Esophagus muscularis mucosa (tissue), 4 donors: ENCODE measurements around the gene DNAJC12. TPM values are rescaled to one million over a fixed set of nuclear protein-coding genes. Genes with fewer than 3 reads are reported as not detected.

ENCODE experiments used
- DNase-seq: peaks from one replicate; pipeline ENCODE4 v3.0.0-alpha.2; 2017; ENCODE audit errors: extremely low spot score
- H3K27ac ChIP-seq, 4 donors: fragments of 200-600 bp; sonication (generic); replicated peaks in 1 of 4; 1 replicate in 3 of 4; 2 replicates in 1 of 4; pipeline ENCODE4 v1.5.1; 2016 to 2019; ENCODE audit warnings: mild to moderate bottlenecking in 1 of 4
- H3K27me3 ChIP-seq, 4 donors: fragments of 200-600 bp; sonication (generic); one replicate each; pipeline versions ENCODE4 v1.5.1 to v1.6.0; 2016 to 2019
- H3K36me3 ChIP-seq, 4 donors: fragments of 200-600 bp; sonication (generic); one replicate each; pipeline ENCODE4 v1.5.1; 2016 to 2019
- H3K4me1 ChIP-seq, 4 donors: fragments of 200-600 bp; sonication (generic); one replicate each; pipeline ENCODE4 v1.5.1; 2016 to 2019
- H3K4me3 ChIP-seq, 4 donors: fragments of 200-600 bp; sonication (generic); 1 replicate in 2 of 4; 2 replicates in 2 of 4; pipeline ENCODE4 v1.5.1; 2016 to 2019; ENCODE audit warnings: mild to moderate bottlenecking in 4 of 4, moderate library complexity in 1 of 4
- H3K9me3 ChIP-seq, 4 donors: fragments of 200-600 bp; sonication (generic); 1 replicate in 3 of 4; 2 replicates in 1 of 4; pipeline ENCODE4 v1.5.1; 2016 to 2019
- EP300 ChIP-seq: sonication (generic); formaldehyde crosslinking; IDR thresholded peaks from one replicate; pipeline ENCODE4 v1.6.1; 2017; ENCODE audit warnings: antibody characterized with exemption
- POLR2A ChIP-seq: fragments of 450-650 bp; IDR thresholded peaks from one replicate; pipeline ENCODE4 v1.6.1; 2017; ENCODE audit warnings: antibody characterized with exemption, moderate library complexity, mild to moderate bottlenecking, low read depth
- POLR2AphosphoS5 ChIP-seq, 2 donors: sonication (generic); formaldehyde crosslinking; IDR thresholded peaks; one replicate each; pipeline ENCODE4 v1.6.1; 2017; ENCODE audit warnings: antibody characterized with exemption in 2 of 2
- WGBS: methylation state at CpG from one replicate; pipeline ENCODE4 v1.1.5; 2018; 5-methylcytosine and 5-hydroxymethylcytosine counted together
- intact Hi-C: fragments of 100-400 bp; cut with DNase I; formaldehyde crosslinking; loops from one replicate; pipeline ENCODE4 v1.15.1; 2023
- total RNA-seq, 4 donors: library from RNA; depleted of rRNA; stranded (reverse); fragments of >200 nt; gene quantifications; one replicate each; pipeline versions ENCODE4 v1.1.0 to v1.2.1, GENCODE V29; 2016
- TF ChIP-seq, protein P1 (sequence below), 3 experiments: fragments of 200-600 bp in 2 of 3; fragments of 450-650 bp in 1 of 3; sonication (generic) in 2 of 3; IDR thresholded peaks; one replicate each; pipeline ENCODE4 v1.5.1; 2017 to 2019; ENCODE audit warnings: antibody characterized with exemption in 3 of 3, mild to moderate bottlenecking in 2 of 3, moderate library complexity in 1 of 3

Gene DNAJC12
- total RNA-seq, 4 donors from 2014 or later: 4.1 to 7.6 (median 6.5) TPM

DNA sequence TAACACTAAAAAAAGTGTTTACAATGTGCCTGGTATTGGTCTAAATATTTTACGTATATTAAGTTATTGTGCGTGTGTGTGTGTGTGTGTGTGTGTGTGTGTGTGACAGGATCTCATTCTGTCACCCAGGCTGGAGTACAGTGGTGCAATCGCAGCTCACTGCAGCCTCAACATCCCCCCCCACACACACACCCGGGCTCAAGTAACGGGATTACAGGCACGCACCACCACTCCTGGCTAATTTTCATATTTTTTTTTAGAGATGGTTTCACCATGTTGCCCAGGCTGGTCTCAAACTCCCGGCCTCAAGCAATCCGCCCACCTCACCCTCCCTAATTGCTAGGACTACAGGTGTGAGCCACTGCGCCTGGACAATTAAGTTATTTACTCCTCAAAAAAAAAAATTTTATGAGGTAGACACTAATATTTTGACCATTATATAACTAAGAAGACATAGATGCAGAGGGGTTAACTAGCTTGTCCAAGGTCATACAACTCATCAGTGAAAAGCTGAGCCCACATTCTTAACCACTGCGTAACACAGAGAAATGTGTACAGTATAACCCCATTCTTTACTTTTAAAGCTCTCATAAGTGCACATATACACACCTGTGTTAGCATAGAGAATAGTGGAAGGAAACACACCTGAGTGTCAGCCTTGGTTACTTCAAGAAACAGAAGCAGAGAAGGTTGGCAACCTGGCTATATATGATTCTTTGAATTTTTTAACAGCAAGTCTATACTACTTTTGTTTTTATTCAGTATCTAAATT, 35.0 kb downstream of the DNAJC12 start:
- H3K36me3 ChIP-seq: no peaks in the 10 kb centered on the region
- intact Hi-C loops: no loop called here
- no peak for DNase-seq
- no peak overlapping the region for H3K27ac ChIP-seq
- TF ChIP-seq EP300: no peak
- no peak for TF ChIP-seq POLR2A
- TF ChIP-seq, protein P1, sequence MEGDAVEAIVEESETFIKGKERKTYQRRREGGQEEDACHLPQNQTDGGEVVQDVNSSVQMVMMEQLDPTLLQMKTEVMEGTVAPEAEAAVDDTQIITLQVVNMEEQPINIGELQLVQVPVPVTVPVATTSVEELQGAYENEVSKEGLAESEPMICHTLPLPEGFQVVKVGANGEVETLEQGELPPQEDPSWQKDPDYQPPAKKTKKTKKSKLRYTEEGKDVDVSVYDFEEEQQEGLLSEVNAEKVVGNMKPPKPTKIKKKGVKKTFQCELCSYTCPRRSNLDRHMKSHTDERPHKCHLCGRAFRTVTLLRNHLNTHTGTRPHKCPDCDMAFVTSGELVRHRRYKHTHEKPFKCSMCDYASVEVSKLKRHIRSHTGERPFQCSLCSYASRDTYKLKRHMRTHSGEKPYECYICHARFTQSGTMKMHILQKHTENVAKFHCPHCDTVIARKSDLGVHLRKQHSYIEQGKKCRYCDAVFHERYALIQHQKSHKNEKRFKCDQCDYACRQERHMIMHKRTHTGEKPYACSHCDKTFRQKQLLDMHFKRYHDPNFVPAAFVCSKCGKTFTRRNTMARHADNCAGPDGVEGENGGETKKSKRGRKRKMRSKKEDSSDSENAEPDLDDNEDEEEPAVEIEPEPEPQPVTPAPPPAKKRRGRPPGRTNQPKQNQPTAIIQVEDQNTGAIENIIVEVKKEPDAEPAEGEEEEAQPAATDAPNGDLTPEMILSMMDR (IDR thresholded peaks at IDR 0.05): no peak
- TF ChIP-seq POLR2AphosphoS5 (IDR thresholded peaks at IDR 0.05): no peak
- H3K27me3 ChIP-seq: no peaks in the 10 kb centered on the region
- 84% methylated on average over 10 of the region's 10 CpGs for WGBS
- H3K4me3 ChIP-seq: no peak overlapping the region
- H3K4me1 ChIP-seq: no peaks in the 10 kb centered on the region
- H3K9me3 ChIP-seq: no peaks in the 10 kb centered on the region

DNA sequence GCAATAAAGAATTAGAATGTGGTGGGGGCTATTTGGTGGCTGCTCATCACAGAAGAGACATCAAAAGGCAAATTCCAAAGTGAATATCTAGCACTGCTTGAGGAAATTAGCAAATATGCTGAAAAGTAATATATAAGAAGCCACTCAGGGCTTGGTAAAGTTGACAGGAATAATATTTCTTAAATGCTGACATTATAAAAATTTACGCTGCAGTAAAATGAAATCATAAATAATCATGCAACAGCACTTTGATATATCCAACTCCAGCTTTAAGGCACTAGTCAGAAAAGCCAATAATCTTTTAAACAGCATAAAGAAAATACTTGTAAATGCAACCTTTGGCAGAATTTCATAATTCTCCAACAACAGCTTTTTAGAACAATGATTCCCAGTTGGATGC, 36.9 kb downstream of the DNAJC12 start:
- TF ChIP-seq EP300 (no peak), POLR2AphosphoS5 (IDR thresholded peaks at IDR 0.05) (no peak), POLR2A (no peak)
- TF ChIP-seq, protein P1 (IDR thresholded peaks at IDR 0.05): no peak
- intact Hi-C loops: no loop called here
- Histone ChIP-seq H3K4me1 (no peaks in the 10 kb centered on the region), H3K4me3 (no peak overlapping the region), H3K27ac (no peak overlapping the region), H3K27me3 (no peaks in the 10 kb centered on the region), H3K9me3 (no peaks in the 10 kb centered on the region), H3K36me3 (no peaks in the 10 kb centered on the region)
- WGBS: 97% methylated on average over 1 of the region's 1 CpG
- no peak for DNase-seq

DNA sequence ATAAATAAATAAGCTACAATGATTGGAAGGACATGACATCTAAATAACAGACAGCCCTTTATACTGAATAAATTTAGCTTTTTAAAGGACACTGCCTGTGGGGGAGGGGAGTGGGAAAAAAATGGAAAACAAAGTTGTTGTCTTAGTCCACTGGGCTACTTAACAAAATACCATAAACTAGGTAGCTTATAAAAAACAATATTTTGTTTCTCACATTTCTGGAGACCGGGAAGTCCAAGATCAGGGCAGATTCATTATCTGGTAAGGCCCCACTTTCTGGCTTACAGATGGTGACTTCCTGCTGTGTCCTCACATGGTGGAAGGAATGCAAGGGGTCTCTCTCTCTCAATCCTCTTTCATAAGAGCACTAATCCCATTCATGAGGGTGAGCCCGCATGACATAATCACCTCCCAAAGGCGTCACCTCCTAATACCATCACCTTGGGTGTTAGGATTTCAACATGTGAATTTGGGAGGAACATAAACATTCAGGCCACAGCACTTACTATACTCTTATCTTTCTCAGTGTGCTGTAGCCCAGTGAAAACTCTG, 43.0 kb downstream of the DNAJC12 start:
- Histone ChIP-seq H3K36me3 (no peaks in the 10 kb centered on the region), H3K4me3 (no peak overlapping the region), H3K9me3 (no peaks in the 10 kb centered on the region), H3K4me1 (no peaks in the 10 kb centered on the region), H3K27me3 (no peaks in the 10 kb centered on the region), H3K27ac (no peak overlapping the region)
- intact Hi-C loops: no loop called here
- TF ChIP-seq POLR2A (no peak), EP300 (no peak), POLR2AphosphoS5 (IDR thresholded peaks at IDR 0.05) (no peak)
- TF ChIP-seq, protein P1 (IDR thresholded peaks at IDR 0.05): no peak
- DNase-seq: no peak
- 77% methylated on average over 3 of the region's 3 CpGs for WGBS

DNA sequence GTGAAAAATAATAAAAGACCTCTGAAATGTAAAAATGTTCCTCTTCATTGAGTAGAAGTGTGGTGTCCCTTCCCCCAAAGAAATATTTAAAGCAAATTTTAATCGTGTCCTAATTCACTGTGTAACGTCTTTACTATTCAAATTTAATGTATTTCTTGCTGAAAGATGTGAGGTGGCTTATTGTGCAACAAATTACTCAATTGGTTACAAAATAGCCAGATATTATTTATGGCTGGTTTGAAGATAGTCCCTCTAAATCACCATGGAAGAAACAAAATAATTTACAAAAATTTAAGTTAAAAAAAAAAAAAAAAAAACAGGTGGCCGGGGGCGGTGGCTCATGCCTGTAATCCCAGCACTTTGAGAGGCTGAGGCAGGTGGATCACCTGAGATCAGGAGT, 43.7 kb downstream of the DNAJC12 start:
- Histone ChIP-seq H3K9me3 (no peaks in the 10 kb centered on the region), H3K27ac (no peak overlapping the region), H3K4me1 (no peaks in the 10 kb centered on the region), H3K4me3 (no peak overlapping the region), H3K36me3 (no peaks in the 10 kb centered on the region), H3K27me3 (no peaks in the 10 kb centered on the region)
- intact Hi-C loops: no loop called here
- TF ChIP-seq POLR2A (no peak), POLR2AphosphoS5 (IDR thresholded peaks at IDR 0.05) (no peak), EP300 (no peak)
- TF ChIP-seq, protein P1 (IDR thresholded peaks at IDR 0.05): no peak
- DNase-seq: no peak
- WGBS: 91% methylated on average over 4 of the region's 4 CpGs
